GM12801 (cell line): Measurements from ENCODE around the gene ALPK3.

Source experiments
- TF ChIP-seq, protein P1 (sequence below): IDR thresholded peaks from one replicate; pipeline ENCODE4 v1.5.1; 2011; ENCODE audit warnings: control low read depth; ENCODE audit not compliant: insufficient read length; ENCODE audit errors: extremely low read depth

ALPK3 gene

DNA sequence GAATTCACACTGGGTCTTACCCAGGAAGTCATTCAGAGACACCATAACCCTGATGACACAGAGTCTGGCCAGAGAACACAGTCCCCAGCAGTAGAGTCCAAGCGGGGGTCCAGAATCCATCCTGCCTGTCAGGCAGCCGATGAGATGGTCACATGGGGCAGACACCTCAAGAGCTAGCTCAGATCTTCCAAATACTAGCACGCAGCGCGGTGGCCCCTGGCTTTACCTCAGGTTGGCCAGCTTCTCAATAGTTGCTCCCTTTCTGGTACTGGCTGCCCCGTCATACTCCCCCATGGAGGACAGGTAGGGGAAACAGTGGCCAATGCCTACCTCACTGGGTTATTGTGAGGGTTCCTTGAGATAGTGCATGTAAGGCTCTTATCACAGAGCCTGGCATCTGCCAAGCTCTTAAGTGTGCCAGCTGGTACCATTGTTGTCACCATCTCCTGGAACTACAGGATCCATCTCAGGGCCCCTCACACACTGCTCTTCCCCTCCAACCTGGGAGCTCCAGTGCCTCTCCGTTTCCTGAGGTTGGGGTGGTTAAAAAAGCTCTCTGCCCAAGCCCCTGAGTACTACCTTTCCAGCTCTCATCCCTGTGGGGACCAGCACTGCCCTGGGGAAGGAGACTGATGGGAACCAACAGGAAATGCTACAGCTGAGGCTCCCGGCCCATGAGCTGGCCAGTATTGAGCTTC is 63.8 kb downstream of the ALPK3 start:
- TF ChIP-seq, protein P1, sequence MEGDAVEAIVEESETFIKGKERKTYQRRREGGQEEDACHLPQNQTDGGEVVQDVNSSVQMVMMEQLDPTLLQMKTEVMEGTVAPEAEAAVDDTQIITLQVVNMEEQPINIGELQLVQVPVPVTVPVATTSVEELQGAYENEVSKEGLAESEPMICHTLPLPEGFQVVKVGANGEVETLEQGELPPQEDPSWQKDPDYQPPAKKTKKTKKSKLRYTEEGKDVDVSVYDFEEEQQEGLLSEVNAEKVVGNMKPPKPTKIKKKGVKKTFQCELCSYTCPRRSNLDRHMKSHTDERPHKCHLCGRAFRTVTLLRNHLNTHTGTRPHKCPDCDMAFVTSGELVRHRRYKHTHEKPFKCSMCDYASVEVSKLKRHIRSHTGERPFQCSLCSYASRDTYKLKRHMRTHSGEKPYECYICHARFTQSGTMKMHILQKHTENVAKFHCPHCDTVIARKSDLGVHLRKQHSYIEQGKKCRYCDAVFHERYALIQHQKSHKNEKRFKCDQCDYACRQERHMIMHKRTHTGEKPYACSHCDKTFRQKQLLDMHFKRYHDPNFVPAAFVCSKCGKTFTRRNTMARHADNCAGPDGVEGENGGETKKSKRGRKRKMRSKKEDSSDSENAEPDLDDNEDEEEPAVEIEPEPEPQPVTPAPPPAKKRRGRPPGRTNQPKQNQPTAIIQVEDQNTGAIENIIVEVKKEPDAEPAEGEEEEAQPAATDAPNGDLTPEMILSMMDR: no peak

DNA sequence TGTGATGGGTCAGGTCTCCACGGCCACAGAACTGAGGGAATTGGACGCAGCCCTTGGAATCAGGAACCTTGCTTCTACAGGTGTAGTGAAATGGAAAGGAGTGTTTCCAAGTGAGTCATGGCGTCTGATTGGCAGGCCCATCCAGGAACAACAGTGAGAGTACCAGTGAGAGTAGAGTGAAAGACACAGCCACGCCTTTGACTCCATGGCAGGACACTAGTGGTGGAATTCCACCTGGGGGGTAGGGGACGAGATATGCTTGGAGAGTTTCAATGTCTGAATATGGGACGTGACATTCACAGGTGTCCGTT is 64.3 kb downstream of the ALPK3 start:
- TF ChIP-seq, protein P1: no peak

DNA sequence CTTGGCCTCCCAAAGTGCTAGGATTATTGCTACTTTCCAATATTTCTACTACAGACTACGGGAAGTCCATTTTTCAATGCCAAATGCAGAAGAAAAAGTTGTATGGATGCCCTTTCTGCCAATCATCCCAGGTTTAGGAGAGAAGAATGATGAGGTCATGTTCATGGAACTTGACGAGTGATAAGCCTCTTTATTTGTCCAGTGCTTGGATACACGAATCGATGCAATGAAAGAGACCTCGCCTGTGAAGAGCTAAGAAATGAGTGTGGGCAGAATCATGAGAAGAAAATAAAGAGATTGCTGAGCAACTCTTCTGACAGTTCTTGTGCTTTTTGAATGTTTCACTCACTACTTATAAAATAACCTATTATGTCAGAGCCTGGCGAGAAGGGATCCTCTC is 66.3 kb downstream of the ALPK3 start:
- TF ChIP-seq, protein P1: no peak

DNA sequence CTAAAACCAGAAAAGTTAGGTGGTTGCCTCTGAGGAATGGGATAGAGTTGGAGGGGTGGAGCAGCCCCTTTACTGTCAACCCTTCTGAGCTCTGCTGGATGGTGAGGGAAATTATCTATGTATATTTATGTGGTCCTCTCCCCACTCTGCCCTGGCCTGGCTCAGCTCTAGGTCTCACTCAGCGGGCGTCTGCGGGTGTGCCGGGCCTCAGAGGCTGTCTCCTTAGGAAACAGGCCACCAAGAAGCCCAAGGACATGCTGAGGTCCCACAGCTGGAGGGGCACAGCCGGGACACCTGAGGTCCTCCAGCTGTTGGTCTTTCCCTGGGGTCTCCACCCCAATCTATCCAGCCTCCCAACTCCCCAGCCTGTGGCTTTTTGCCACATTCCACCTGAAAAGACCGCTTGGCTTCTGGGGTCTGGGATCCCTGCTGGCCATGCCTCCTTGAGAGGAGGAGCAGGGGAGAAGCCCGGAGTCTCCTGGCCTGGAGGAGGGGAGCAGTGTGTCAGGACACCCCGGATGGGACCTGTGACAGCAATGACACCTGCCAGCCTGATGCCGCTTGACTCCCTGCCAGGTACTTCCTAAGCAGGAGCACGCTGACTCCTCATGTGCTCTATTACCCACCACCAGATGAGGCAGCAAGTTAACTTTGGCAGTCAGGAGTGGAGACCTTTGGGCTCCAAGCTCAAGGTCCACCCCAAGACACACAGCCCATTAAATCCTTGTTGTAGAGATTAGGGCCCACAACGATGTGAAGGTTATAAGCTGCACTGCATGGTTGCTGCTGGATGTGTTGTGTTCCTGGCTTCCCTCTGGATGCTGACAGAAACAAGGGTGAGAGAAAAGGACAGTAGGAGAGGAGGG is 67.0 kb downstream of the ALPK3 start, which contains the start of gene SLC28A1:
SLC28A1 (plus strand) TSS at position 747 of the 866 bp plus-strand sequence. CDS start 3,099 bp downstream, outside the sequence.
- TF ChIP-seq, protein P1: no peak

DNA sequence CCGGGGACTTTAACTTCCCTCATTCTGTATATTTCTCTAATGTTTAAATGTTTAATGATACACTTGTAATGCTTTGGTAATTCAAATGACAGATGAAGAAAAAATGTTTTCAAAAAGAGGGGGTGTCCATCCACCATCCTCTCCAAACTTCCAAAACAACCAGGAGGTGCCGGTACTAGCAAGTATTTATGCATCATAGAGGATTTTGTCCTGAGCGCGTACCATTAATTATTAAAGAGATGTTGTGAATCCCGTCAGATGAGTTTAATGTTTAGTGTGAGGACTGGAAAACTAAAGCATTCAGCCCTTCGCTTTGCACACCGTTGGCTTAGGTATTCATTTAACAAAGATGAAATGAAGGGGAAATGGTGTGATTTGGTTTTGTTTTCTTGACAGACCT is 68.6 kb downstream of the ALPK3 start:
- TF ChIP-seq, protein P1: no peak

DNA sequence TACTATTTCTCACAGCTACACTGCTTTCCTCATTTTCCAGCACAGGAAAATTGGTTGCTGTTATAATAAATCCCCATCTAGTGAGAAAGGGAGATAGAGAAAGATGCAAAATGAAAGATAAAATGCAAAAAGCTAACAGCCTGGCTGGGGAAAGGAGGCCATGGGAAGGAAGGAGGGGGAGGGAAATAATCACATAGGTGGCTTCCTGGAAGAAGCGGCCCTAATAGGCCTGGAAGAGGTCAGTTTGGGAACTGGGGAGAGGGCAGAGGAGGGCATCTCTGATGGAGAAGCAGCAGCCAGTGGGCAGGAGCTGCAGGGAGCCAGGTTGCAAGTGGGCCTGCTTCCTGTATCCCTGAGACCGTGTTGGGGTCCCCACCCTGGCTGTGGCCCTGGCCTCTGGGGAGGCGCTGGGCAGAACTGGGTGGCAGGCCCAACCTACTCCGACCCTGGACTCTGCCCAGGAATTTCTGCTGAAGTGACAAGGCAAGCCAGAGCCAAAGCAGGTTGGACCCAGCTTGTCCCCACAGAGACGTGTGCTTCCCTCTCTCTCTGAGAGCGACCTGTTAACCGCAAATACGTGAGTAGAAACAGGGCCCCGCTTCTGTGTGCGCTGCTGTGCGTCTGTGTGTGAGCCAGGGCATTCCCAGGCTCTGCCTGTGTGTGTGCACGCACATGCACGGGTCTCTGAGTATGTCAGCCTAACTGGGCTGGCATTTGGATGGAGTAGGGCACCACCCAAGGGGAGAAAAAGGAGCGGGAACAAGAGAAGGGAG is 69.2 kb downstream of the ALPK3 start:
- TF ChIP-seq, protein P1: no peak

DNA sequence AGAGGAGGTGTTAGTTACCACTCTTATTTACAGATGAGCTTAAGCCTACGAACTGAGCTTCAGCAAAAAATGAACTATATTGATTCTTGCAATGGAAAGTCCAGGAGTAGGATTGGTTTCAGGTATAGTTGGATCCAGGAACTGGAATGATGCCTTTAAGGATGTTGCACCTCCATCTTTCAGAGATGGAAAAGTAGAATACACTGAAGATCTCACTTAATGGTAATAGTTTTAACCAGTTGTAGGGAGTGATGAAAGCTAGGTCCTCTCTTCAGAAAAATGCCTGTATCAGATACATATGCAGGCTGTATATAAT is 69.8 kb downstream of the ALPK3 start:
- TF ChIP-seq, protein P1: no peak
